ENCODE results near the gene MACROH2A2.

DNA sequence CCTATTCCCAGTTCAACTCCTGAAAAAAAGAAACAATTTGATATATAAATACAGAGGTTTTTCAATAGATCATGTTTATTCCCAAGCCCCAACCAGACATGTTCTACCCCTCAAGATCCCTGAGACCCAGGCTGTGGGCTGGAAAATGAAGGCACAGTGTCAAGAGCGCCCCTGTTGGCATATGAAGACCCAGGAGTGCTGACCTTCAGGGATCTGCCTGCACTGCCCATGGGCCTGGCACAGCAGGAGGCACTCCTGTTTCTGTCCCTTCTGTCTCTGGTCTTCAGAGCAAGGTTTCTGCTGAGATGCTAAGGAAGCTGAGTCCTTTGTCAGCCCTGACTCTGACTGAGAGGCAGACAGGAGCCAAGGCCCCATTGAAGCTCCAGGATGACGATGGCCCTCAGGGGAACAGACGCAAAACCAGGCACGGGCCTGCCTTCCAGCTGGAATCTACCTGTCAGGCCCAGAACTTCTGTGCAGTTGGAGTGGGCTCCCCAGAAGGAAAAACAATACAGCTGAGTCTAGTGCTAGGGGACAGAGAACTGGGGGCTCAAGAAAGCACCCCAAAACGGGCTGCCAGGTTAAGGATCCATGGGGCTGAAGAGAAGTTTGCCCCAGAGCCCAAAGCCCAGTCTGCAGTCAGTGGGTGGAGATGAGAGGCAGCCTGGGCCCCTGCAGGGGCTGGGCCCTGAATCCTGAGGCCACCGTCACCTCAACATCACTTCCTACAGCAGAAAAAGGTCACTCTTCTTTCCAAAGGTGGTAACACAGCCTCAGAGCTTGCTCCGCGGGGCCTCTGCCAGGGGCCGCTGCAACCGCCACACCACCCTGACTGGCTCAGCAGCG is 86.7 kb downstream of the MACROH2A2 start:
- TF ChIP-seq SP1 (IDR thresholded peaks at IDR 0.05) (no peak), FOXK2 (IDR thresholded peaks at IDR 0.05) (no peak), SUZ12 (IDR thresholded peaks at IDR 0.05) (no peak), LEF1 (IDR thresholded peaks at IDR 0.05; ENCODE audit: borderline replicate concordance) (no peak), FOXM1 (IDR thresholded peaks at IDR 0.05; ENCODE audit: borderline replicate concordance) (no peak)

All from HEK293T (cell line).